GM19193 (cell line): ENCODE measurements around the gene CCDC187.

ENCODE experiments used
- POLR2A ChIP-seq: IDR thresholded peaks from 4 replicates; pipeline ENCODE4 v1.6.1; 2011; ENCODE audit not compliant: insufficient read depth, insufficient read length; ENCODE audit errors: extremely low read depth

The CCDC187 gene

GRCh38 chr9:136302527-136302926 lies 1.4 kb downstream of the CCDC187 start:
- no peak for TF ChIP-seq POLR2A

DNA sequence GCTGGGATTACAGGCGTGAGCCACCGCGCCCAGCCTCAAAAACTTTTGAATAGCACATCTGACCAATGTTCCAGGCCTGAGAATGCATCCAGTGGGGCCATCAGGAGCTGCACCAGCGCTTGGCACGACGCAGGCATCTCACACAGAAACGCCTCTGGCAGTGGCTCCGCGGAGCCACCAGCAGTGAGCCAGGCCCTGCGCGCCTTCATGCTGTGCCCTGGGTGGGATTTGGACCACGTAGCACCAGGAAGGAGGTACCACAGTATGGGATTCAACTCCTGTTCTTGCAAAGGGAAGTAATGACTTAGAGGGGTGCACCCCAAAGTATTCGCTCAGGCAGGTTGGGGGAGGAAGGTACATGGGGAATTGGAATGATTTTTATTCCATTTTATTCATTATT lies 3.0 kb downstream of the CCDC187 start:
- TF ChIP-seq POLR2A = no peak

- no peak for TF ChIP-seq POLR2A
Measured at GRCh38 chr9:136300016-136300545, 3.8 kb downstream of the CCDC187 start.

DNA sequence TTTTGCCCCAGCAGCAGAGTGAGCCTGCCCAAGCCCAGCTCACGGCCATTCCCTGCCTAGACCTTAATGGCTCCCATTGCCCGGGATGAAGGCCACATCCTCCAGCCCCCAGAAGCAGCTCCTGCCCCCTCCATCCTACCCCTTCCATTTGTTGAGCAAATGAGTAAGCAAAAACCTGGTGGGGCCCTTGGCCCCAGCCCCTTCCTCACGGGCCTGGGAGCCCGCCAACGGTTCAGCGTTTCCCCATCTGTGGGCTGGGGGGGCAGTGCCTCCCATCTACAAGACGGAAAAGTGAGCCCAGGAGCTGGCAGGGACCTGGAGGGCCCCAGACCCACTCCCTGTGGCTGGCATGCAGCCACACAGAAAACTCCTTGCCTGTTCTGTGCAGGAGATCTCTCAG lies 4.4 kb downstream of the CCDC187 start:
- no peak for TF ChIP-seq POLR2A

DNA sequence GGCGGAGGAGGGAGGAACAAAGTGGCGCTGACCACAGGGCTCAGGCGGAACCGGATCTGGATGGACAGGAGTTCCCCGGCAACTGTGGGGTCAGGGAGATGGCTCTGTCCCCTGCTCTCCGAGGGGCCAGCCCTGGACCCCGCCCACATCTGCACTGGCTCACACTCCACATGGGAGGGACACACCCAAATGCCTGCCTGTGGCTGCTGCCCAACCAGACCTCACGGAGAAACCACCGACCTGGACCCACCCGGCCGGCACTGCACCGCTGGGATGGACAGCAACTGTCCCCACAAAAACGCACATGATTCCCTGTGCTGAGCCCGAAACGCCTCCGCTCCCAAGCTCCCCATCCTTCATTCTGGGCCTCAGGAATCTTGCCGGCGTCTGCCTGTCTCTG lies 4.8 kb downstream of the CCDC187 start:
- no peak for TF ChIP-seq POLR2A

- TF ChIP-seq POLR2A = no peak
Measured at GRCh38 chr9:136297766-136298735, 5.8 kb downstream of the CCDC187 start.

GRCh38 chr9:136297016-136297691 lies 6.7 kb downstream of the CCDC187 start:
- no peak for TF ChIP-seq POLR2A

DNA sequence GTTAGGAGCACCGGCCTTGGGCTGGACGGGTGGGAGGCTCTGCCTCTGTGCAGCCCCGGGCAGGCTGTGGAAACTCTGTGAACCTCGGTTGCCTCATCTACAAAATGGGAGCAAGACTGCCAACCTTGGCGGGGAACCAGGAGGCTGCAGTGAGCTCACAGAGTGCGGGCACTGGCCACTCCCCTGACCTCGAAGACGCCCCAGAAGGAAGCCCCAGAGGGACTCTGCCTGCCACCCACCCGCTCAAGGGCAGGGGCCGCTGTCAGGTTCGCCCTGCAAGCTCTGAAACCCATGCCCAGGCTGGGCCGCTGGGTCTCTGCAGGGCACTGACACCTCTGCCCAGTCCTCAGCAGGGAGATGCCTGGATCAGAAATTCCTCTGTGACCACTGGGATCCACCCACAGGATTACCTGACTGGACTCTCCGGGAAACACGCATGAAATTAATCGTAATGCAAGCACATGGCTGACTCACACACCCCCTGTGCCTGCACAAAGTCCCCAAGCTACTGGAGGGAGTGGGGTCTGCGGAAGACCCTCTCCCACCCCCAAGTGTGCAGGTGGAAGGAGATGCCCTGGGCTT lies 7.4 kb downstream of the CCDC187 start:
- TF ChIP-seq POLR2A = no peak

GRCh38 chr9:136295542-136296433 lies 8.1 kb downstream of the CCDC187 start:
- no peak for TF ChIP-seq POLR2A

DNA sequence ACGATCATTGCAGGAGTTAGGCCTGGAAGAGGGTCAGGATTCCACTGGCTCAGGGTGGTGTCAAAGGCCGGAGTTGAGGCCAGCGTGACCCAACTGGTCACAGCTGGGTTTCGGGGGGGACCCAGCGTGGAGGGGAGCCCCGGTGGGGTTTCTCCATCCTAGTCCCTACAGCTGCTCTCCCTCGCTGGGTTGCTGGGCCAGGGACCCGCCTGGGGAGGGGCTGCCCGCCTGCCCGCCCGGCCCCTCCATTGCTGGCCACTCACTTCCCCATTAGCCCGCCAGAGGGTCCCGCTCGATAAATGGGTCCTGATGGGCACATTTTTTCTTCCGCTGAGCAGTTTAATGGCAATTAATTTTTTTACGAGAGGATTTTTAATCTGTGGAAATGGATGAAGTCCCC lies 8.8 kb downstream of the CCDC187 start:
- TF ChIP-seq POLR2A = no peak

DNA sequence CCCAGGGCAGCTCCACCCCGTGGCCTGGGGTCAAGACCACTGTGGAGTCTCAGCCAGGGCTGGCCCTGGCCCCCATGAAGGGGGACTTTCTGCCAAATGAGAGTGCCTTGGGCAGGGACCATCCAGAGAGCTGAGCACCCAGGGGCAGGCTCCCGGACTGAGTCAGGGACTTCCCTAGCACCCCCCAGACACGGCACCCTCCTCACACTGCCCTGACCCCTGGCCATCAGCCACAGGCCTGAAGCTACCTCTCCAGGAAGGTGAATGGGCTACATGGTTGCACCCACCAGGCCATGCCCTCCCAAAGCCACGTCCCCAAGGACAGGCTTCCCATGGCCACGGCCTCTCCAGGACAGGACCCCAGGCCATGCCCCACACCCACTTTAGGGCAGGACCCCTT lies 9.5 kb downstream of the CCDC187 start:
- no peak for TF ChIP-seq POLR2A

DNA sequence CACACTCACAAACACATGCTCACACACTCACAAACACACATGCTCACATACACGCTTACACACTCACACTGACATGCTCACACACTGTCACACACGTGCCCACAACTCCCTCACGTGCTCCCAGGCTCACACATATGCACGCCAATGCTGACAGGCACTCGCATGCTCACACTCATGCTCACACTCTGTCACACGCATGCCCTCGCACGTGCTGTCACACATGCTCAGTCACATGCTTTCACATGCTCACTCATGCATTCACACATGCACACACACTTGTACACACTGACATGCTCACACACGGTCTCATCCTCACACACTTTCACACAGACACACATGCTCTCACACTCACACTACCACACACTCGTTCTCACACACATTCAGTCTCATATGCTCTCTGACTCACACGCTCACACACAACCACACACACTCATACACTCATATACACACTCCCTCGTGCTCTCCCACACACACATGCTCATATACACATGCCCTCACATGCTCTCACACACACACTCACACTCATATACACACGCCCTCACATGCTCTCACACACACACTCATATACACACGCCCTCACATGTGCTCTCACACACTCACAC lies 10.3 kb downstream of the CCDC187 start:
- TF ChIP-seq POLR2A = no peak

DNA sequence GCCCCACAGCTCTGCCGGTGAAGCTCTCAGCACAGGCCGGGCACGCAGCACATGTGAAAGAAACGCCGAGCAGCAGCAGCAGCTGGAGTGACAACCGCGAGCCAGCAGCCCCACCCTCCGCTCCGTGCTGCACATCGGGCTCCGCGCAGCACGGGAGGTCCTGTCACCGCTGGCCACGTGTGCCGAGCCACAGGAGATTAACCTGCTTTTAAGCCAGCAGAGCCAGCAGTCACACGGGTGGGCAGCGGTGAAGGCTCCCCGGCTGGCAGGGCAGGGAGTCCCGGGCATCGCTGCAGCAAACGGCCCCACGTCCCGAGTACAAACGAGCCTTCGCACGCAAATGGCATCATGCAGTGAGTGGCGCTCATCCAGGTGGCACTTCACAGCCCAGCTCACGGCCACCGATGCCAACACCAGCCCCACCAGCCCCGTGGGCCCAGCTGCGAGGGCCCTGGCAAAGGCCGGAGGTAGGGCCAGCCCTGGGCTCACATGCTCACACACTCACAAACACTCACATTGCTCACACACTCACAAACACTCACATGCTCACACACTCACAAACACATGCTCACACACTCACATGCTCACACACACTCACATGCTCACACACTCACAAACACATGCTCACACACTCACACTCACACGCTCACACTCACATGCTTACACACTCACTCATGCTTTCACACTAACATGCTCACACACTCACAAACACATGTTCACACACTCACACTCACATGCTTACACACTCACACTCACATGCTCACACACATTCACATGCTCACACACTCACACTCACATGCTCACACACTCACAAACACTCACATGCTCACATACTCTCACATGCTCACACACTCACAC lies 11.1 kb downstream of the CCDC187 start:
- no peak for TF ChIP-seq POLR2A

- TF ChIP-seq POLR2A = no peak
Measured at GRCh38 chr9:136292026-136292538, 11.8 kb downstream of the CCDC187 start.
